Ishikawa (cell line): Measurements from ENCODE around the gene PACC1.

Experiments used
- CEBPB ChIP-seq: IDR thresholded peaks from 2 replicates; pipeline ENCODE4 v1.6.1; 2012
- EP300 ChIP-seq: IDR thresholded peaks from 2 replicates; pipeline ENCODE4 v1.6.1; 2012; ENCODE audit warnings: borderline replicate concordance
- REST ChIP-seq: IDR thresholded peaks from 2 replicates; pipeline ENCODE4 v1.6.1; 2012; ENCODE audit warnings: low read depth, mild to moderate bottlenecking
- TEAD4 ChIP-seq: IDR thresholded peaks from 2 replicates; pipeline ENCODE4 v1.6.1; 2012

- no peak for TF ChIP-seq REST
- TF ChIP-seq EP300, result no peak
- no peak for TF ChIP-seq TEAD4
- no peak for TF ChIP-seq CEBPB
These were observed 45.0 kb upstream of the PACC1 start for GRCh38 chr1:212459656-212460055.
